ENCODE measurements around the gene PCDH15. TPM values are rescaled to one million over a fixed set of nuclear protein-coding genes. Genes with fewer than 3 reads are reported as not detected.

Gene PCDH15
- total RNA-seq, 1 experiment from 2014 or later, result 0.61 TPM

GRCh38 chr10:54449056-54449455 is 352.0 kb downstream of the PCDH15 start:
- Mint-ChIP-seq H3K27ac (no peak overlapping the region), H3K27me3 (ENCODE audit: low read depth) (no peaks in the 10 kb centered on the region), H3K4me3 (no peak overlapping the region), H3K36me3 (ENCODE audit: insufficient read depth in 1 of 3, low read depth in 3 of 3) (no peaks in the 10 kb centered on the region), H3K9me3 (no peaks in the 10 kb centered on the region), H3K4me1 (peaks cover 3 to 5% of the 10 kb centered on the region in 2 experiments)
- no peak overlapping the region for H2BK5ac ChIP-seq (ENCODE audit: insufficient read length, low read length)
- no peak overlapping the region for H2BK20ac ChIP-seq (ENCODE audit: low read depth, low read length, poor library complexity, severe bottlenecking)
- WGBS (ENCODE audit: extremely low coverage, insufficient read length, low lambda C conversion rate), result no CpG with 5 or more reads among the region's 1 CpG
- no peaks in the 10 kb centered on the region for H3K79me1 ChIP-seq (ENCODE audit: insufficient read depth, low read depth, low read length, poor library complexity, severe bottlenecking)
- no peak overlapping the region for H2AK5ac ChIP-seq (ENCODE audit: insufficient read length, low read length)
- no peak overlapping the region for H3K9ac ChIP-seq (ENCODE audit: extremely low read depth, insufficient read length, low read length)
- H3K23me2 ChIP-seq (ENCODE audit: insufficient read length, low read depth, low read length, poor library complexity, severe bottlenecking), result no peaks in the 10 kb centered on the region
- no peaks in the 10 kb centered on the region for H3K27me3 ChIP-seq (ENCODE audit: insufficient read depth, low read length)
- H4K8ac ChIP-seq (replicated peaks; ENCODE audit: insufficient read length, low read depth, low read length), result no peak overlapping the region
- no peak overlapping the region for H3K4me2 ChIP-seq (ENCODE audit: insufficient read depth, insufficient read length, low read length)
- no peak overlapping the region for H3K4ac ChIP-seq (ENCODE audit: low read depth, low read length)
- H2BK15ac ChIP-seq (ENCODE audit: low read depth, low read length), result no peak overlapping the region
- no peak overlapping the region for H3K18ac ChIP-seq (ENCODE audit: insufficient read length, low read depth, low read length)
- no peak for DNase-seq
- no peak overlapping the region for H2AFZ ChIP-seq (ENCODE audit: low read length)
- no peak overlapping the region for H3K14ac ChIP-seq (ENCODE audit: insufficient read depth, low read length)
- no peaks in the 10 kb centered on the region for H3K9me3 ChIP-seq (ENCODE audit: control insufficient read depth, low read depth, low read length)
- no peaks in the 10 kb centered on the region for H4K20me1 ChIP-seq (ENCODE audit: control insufficient read depth, insufficient read depth, insufficient read length)
- H2BK120ac ChIP-seq (ENCODE audit: low read depth, low read length, poor library complexity, severe bottlenecking), result no peak overlapping the region
- H3K4me1 ChIP-seq (ENCODE audit: insufficient read depth, low read length), result no peaks in the 10 kb centered on the region
- H3K79me2 ChIP-seq (ENCODE audit: insufficient read depth, low read length), result no peaks in the 10 kb centered on the region
- H3K23ac ChIP-seq (ENCODE audit: insufficient read length, low read depth, low read length), result no peak overlapping the region
- H4K5ac ChIP-seq (ENCODE audit: insufficient read length, low read depth, low read length), result no peak overlapping the region
- H2BK12ac ChIP-seq (ENCODE audit: insufficient read length, low read depth, low read length), result no peak overlapping the region
- no peak for TF ChIP-seq CTCF (conservative IDR thresholded peaks at IDR 0.05)
- no peak overlapping the region for H3T11ph ChIP-seq (ENCODE audit: low read length)
- H3K27ac ChIP-seq (ENCODE audit: insufficient read length, low read depth, low read length), result no peak overlapping the region
- H3K56ac ChIP-seq (ENCODE audit: insufficient read length, low read depth, low read length), result no peak overlapping the region
- no peak overlapping the region for H4K91ac ChIP-seq (ENCODE audit: insufficient read length, low read depth, low read length)

All from H9 (cell line).